Chondrocyte (in vitro differentiated cells): ENCODE data around the gene BRWD1. TPM values are rescaled to one million over a fixed set of nuclear protein-coding genes. Genes with fewer than 3 reads are reported as not detected.

Source experiments
- DNase-seq: peaks from one replicate; pipeline ENCODE4 v3.0.0; 2021; ENCODE audit warnings: mixed read lengths, low spot score
- H3K27ac Mint-ChIP-seq: one replicate; pipeline ENCODE4 v1.8.0; 2021; ENCODE audit warnings: mild to moderate bottlenecking, moderate library complexity, mixed read lengths; ENCODE audit not compliant: unreplicated experiment
- H3K27me3 Mint-ChIP-seq: 2 replicates; pipeline ENCODE4 v1.8.0; 2021; ENCODE audit warnings: low read depth, mixed read lengths
- H3K36me3 Mint-ChIP-seq: 2 replicates; pipeline ENCODE4 v1.8.0; 2021; ENCODE audit warnings: low read depth, mixed read lengths
- H3K4me1 Mint-ChIP-seq: 2 replicates; pipeline ENCODE4 v1.8.0; 2021; ENCODE audit warnings: low read depth, mild to moderate bottlenecking, mixed read lengths
- H3K4me3 Mint-ChIP-seq: one replicate; pipeline ENCODE4 v1.8.0; 2021; ENCODE audit warnings: mild to moderate bottlenecking, moderate library complexity, mixed read lengths; ENCODE audit not compliant: unreplicated experiment
- H3K9me3 Mint-ChIP-seq: 2 replicates; pipeline ENCODE4 v1.8.0; 2021; ENCODE audit warnings: low read depth, mixed read lengths
- total RNA-seq: library from RNA; stranded (reverse); gene quantifications from 3 replicates; pipeline ENCODE4 v1.2.1, GENCODE V29; 2021
- TF ChIP-seq, protein P1 (sequence below): fragments of 200-600 bp; sonication (generic); IDR thresholded peaks from 2 replicates; pipeline ENCODE4 v1.5.0; 2021; ENCODE audit warnings: antibody characterized with exemption, mild to moderate bottlenecking, moderate library complexity

BRWD1 gene
- total RNA-seq, 1 donor from 2014 or later, result 26.5 TPM

DNA sequence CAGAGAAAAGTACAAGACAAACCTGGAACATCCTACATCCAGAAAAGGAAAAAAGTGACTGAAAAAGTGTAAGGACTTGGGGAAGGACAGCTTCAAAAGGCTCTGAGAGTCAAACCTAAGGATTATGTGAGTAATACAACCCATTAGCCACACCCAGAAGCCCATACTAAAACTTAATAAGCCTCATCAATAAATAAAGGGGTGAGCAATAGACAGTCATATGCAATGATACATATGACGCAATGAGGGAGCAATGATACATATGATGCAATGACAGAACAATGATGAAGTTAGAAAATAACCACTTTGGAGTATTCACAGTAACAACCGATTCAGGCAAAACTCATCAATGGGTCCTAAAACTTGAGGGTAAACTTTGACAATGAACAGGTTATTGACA lies 50.1 kb downstream of the BRWD1 start:
- Mint-ChIP-seq H3K9me3 (no peaks in the 10 kb centered on the region), H3K4me1 (peaks cover 5% of the 10 kb centered on the region), H3K27ac (no peak overlapping the region), H3K4me3 (no peak overlapping the region), H3K36me3 (peaks cover 17% of the 10 kb centered on the region), H3K27me3 (no peaks in the 10 kb centered on the region)
- no peak for DNase-seq
- TF ChIP-seq, protein P1, sequence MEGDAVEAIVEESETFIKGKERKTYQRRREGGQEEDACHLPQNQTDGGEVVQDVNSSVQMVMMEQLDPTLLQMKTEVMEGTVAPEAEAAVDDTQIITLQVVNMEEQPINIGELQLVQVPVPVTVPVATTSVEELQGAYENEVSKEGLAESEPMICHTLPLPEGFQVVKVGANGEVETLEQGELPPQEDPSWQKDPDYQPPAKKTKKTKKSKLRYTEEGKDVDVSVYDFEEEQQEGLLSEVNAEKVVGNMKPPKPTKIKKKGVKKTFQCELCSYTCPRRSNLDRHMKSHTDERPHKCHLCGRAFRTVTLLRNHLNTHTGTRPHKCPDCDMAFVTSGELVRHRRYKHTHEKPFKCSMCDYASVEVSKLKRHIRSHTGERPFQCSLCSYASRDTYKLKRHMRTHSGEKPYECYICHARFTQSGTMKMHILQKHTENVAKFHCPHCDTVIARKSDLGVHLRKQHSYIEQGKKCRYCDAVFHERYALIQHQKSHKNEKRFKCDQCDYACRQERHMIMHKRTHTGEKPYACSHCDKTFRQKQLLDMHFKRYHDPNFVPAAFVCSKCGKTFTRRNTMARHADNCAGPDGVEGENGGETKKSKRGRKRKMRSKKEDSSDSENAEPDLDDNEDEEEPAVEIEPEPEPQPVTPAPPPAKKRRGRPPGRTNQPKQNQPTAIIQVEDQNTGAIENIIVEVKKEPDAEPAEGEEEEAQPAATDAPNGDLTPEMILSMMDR, result no peak

DNA sequence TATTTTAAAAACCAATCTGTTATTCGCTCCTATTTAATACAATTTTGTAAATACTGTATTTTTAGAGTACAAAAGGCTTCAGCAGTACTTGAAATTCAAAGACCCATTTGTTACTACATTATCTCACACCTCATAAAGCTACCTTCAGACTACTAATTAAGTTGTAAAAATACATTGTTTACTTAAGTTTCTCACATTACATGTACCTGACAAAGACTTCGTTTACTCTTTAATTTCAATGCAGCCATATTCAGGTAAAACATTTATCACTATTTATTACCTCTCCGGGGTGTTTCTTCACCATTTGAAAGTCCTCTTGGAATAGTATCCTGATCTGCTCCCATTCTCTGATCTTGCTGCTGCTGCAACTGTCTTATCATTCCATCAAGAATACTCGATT lies 55.2 kb downstream of the BRWD1 start:
- Mint-ChIP-seq H3K4me1 (no peaks in the 10 kb centered on the region), H3K27ac (no peak overlapping the region), H3K27me3 (no peaks in the 10 kb centered on the region), H3K36me3 (peaks cover 12% of the 10 kb centered on the region), H3K9me3 (no peaks in the 10 kb centered on the region), H3K4me3 (no peak overlapping the region)
- TF ChIP-seq, protein P1, result no peak
- no peak for DNase-seq

DNA sequence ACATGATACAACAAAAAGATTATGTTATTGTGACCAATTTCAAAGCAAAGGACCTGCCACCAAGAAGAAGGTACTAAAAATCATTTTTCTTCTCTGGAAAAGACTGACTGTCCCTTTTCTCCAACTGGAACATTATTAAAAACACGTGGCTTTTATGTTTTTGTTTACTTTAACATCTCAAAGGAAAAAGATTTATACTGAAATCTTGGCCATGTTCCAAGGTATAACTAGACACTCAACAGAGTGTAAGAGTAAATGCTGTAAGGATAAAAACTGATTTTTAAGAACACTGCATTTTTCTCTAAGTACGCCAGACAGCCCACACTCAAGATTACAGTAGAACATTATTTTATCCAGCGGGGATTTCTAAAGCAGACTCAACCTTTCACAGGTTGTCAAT lies 62.1 kb downstream of the BRWD1 start:
- Mint-ChIP-seq H3K27ac (no peak overlapping the region), H3K36me3 (peaks cover 15% of the 10 kb centered on the region), H3K9me3 (no peaks in the 10 kb centered on the region), H3K27me3 (no peaks in the 10 kb centered on the region), H3K4me1 (peaks cover 8% of the 10 kb centered on the region), H3K4me3 (no peak overlapping the region)
- no peak for DNase-seq
- TF ChIP-seq, protein P1, result no peak

- Mint-ChIP-seq H3K27ac (no peak overlapping the region), H3K36me3 (peaks cover 23% of the 10 kb centered on the region), H3K9me3 (no peaks in the 10 kb centered on the region), H3K4me3 (no peak overlapping the region), H3K27me3 (no peaks in the 10 kb centered on the region), H3K4me1 (peaks cover 8% of the 10 kb centered on the region)
- DNase-seq, result no peak
- TF ChIP-seq, protein P1, result no peak
These were observed 75.2 kb downstream of the BRWD1 start for GRCh38 chr21:39238275-39238674.

DNA sequence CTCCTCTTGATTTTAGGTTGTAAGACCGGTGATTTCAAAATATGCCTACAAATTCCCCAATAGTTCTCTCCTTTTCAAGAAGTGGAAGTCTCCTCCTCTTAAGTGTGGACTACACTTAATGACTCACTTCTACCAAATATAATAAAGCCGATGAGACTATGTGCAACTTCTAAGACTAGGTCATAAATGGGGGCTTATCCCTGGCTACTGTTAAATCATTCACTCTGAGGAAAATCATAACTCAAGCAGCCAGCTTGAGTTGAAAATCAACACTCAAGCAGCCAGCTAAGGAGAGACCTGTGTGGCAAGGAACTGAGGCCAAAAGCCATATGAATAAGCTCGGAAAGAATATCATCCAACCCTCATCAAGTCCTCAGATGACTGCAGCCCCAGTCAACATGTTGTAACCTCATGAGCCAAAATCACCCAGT lies 80.6 kb downstream of the BRWD1 start:
- Mint-ChIP-seq H3K4me1 (peaks cover 2% of the 10 kb centered on the region), H3K27ac (no peak overlapping the region), H3K27me3 (no peaks in the 10 kb centered on the region), H3K9me3 (no peaks in the 10 kb centered on the region), H3K4me3 (no peak overlapping the region), H3K36me3 (peaks cover 19% of the 10 kb centered on the region)
- TF ChIP-seq, protein P1, result no peak
- DNase-seq, result no peak
